GM18498 (cell line): ENCODE measurements around the gene HMGN1.

Experiments used
- ATAC-seq: cut with Tn5 transposase; IDR thresholded peaks from one replicate; pipeline ENCODE4 v1.9.1; 2021; ENCODE audit warnings: mild to moderate bottlenecking, moderate library complexity; ENCODE audit not compliant: unreplicated experiment

HMGN1 gene

DNA sequence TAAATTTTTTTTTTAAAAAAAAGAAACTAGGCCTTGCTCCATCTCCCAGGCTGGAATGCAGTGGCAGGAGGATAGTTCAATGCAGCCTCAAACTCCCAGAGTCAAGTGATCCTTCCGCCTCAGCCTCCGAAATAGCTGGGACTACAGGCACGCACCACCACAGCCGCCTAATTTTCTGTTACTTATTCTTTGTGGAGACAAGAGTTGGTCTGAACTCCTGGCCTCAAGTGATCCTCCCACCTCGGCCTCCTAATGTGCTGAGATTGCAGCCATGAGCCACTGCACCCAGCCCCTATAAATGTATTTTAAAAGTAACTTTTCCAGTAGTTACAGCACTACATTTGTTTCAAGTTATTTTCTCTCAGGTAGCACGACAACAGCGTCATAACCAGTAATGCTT is 37.7 kb downstream of the HMGN1 start:
- ATAC-seq, result no peak

DNA sequence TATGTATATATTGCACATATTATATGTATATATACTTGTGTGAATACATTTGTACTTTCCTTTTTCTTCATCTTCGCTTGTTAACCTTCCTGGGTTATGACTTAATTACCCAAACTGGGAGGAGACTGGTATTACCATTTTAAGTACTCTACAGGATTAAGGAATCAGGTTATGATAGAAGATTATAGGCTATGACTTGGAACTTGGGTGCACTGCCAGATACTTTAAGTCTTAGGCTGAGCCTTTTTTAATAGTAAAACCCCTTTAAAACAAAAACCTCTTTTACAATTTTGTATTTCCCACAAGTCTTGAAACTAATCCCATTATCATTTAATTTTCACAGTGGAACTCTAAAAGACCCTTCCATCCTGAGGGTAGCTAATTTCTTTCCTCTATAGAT is 41.4 kb downstream of the HMGN1 start:
- ATAC-seq, result no peak

DNA sequence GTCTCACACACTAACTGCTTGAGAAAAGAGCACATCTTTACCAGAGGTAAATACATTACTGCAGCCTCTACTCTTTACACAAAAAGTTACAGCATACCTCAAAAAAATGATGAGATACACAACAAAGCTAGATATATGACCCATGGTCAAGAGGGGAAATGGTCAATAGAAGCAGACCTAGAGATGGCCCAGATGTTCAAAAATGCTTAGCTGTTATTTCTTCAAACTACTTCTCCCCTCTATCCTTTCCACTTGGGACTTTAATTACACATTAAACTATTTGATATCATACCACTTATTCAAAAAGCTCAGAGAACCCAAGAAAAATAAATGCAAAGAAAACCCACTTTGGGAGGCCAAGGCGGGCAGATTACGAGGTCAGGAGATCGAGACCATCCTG is 48.3 kb downstream of the HMGN1 start:
- no peak for ATAC-seq

DNA sequence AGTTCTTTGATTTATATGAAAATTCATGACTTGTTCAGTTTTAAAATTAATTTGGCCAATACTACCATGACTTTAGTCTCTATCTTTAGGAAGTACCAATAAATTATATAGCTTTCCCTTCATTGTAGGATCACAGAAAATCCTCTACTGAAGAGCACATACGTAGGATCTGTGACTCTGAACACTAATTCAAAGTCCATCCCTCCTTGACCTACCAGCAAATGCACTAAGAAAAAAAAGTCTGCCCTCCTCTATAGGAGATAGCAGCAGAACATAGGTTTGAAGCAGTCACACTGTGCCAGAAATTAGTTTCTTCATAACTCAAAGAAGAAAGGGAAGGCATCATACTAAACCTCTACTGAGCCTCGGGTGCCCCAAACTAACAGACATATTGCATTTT is 52.0 kb downstream of the HMGN1 start:
- no peak for ATAC-seq
